ENCODE measurements around the gene PROSER2.
"Not testable (repeated sequence)": the region's sequence is repeated elsewhere in the genome, so short reads cannot be mapped to it uniquely, and the experiment has no call there.

The PROSER2 gene

DNA sequence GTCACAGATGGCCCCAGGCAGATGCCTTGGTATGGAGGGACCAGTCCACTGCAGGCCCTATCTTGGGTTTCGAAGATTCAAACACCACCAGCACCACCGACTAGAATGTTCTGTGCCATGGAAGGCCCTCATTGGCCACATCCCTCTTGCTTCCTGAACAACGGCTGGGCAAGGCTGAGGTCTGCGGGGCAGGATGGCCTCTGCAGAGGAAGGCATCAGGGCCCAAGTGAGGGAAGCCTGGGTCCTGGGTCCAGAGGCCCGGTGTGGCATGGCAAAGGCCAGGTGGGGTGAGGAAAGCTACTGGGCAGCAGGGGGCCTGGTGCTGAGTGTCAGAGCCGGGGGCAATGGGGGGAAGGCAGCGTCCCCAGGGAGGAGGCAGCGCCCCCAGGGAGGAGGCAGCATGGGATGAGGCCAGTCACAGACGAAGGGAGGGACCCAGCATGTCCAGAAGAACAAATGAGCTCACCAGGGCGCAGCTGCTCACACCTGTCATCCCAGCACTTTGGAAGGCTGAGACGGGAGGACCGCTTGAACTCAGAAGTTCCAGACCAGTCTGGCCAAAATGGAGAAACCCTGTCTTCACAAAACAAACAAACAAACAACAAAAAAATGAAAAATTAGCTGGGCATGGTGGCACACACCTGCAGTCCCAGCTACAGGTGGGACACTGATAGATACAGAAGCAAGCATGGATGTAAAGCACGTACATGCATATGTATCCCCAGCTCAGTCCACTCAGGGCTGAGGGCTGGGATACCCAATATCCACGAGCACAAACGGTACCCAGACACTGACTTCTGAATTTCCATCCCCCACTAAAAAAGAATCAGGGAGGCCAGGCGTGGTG is 64.4 kb downstream of the PROSER2 start:
- in situ Hi-C loops (cut with HindIII; ENCODE audit: low pct_unique_long_range_greater_than_20kb, low sequenced_read_pairs): no loop called here
- DNase-seq (ENCODE audit: low read depth in 1 of 2, low spot score in 1 of 2): no peak
- TF ChIP-seq JUND (IDR thresholded peaks at IDR 0.05; ENCODE audit: low read depth): no peak

DNA sequence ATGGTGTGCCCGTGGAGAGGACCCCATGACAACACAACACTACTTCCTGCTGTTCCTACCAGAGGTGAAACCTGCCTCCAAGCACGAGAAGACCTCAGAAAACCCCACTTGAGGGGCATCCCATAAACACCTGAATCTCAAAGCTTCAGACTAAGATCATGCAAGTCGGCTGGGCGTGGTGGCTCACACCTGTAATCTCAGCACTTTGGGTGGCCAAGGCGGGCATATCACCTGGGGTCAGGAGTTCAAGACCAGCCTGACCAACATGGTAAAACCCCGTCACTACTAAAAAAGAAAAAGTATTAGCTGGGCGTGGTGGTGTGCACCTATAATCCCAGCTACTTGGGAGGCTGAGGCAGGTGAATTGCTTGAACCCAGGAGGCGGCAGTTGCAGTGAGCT is 66.1 kb downstream of the PROSER2 start:
- in situ Hi-C loops (cut with HindIII; ENCODE audit: low pct_unique_long_range_greater_than_20kb, low sequenced_read_pairs); DNase-seq (ENCODE audit: low read depth in 1 of 2, low spot score in 1 of 2): not testable (repeated sequence)

DNA sequence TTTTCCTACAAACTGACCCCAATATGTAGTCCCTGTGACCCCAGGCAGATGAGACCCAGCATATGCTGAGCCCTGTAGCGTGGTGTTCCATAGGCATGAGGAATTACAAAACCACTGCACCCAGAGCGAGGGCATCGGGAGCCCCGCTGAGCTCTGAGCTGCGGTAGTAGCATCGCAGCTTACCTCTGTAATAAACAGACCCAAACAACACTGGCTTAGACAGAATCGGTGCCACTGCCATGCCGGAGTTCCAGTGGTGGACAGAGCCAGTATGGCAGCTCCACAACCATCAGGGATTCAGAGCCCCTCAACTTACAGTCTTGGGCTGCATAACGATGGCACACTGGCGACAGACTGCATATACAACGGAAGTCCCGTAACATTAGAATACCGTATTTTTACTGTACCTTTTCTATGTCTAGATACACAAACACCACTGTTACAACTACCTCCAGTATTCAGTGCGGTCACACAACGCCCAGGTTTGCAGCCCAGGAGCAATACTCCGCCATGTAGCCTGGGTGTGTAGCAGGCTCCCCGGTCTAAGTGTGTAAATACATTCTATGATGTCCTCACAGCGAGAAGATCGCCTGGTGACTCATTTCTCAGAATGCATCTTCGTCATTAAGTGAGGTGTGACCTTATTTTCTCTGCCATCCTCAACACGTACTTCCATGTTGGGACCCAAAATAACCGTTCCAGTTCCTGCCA is 68.8 kb downstream of the PROSER2 start:
- DNase-seq (ENCODE audit: low read depth in 1 of 2, low spot score in 1 of 2): no peak

DNA sequence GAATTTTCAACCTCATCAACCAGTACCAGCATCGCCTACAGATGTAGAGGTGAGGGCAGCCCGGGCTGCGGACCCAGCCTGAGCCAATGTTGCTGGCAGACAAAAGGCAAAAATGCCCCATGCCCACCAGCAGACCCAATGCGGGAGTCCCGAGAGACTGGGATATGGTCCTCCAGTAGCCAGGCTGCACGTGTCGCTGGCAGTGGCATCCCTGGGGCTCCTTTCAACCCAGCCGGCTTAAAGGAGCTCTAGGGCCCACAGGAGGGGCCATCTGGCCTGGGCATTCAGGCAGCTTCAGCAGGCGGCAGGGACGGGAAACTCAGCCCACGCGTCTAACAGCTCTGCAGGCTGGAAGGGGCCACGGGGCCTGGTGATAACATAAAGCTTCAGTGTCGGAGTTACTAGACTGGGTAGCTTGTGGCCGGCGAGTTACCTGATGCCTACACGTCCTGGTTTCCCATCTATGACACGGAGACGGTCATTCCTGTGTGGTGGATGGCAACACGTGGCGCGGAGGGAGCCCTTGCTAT is 70.7 kb downstream of the PROSER2 start:
- in situ Hi-C loops (cut with HindIII; ENCODE audit: low pct_unique_long_range_greater_than_20kb, low sequenced_read_pairs): no loop called here
- no peak for TF ChIP-seq JUND (IDR thresholded peaks at IDR 0.05; ENCODE audit: low read depth)

More for the DNA sequence above, 68.8 kb downstream of the PROSER2 start:
- no peak for TF ChIP-seq JUND (IDR thresholded peaks at IDR 0.05; ENCODE audit: low read depth)
- in situ Hi-C loops (cut with HindIII; ENCODE audit: low pct_unique_long_range_greater_than_20kb, low sequenced_read_pairs): no loop called here

DNA sequence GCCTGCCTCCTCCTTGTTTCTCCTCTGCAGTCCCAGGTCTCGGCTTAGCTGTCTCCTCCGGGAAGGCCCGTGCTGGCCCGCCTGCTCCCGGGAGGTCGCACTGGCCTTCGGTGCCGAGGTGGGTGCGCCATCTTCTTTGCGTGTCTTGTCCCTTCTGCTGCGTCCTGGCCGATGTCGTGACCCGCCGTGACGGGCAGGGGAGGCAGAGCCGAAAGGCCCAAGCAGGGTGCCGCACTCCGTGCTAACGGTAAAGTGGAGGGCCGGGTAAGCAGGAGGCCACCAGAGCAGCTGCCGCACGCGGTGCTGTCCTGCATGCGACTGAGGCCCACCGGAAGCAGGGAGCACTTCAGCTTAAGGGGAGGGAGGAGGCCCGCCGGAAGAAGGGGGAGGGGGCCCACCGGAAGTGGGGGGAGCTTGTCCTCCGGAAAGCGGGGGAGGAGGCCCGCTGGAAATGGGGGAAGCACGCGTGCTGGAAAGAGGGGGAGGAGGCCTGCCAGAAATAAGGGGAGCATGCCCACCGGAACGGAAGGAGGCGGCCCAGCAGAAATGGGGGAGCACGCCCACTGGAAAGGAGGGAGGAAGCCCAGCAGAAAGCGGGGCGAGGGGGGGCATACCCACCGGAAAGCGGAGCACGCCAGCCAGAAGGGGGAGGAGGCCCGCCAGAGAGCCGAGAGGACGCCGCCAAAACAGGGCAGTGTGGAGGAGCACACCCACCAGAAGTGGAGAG is 71.4 kb downstream of the PROSER2 start:
- DNase-seq (ENCODE audit: low read depth in 1 of 2, low spot score in 1 of 2): no peak
- no peak for TF ChIP-seq JUND (IDR thresholded peaks at IDR 0.05; ENCODE audit: low read depth)
- in situ Hi-C loops (cut with HindIII; ENCODE audit: low pct_unique_long_range_greater_than_20kb, low sequenced_read_pairs): no loop called here

More for the DNA sequence above, 70.7 kb downstream of the PROSER2 start:
- DNase-seq (ENCODE audit: low read depth in 1 of 2, low spot score in 1 of 2): no peak

DNA sequence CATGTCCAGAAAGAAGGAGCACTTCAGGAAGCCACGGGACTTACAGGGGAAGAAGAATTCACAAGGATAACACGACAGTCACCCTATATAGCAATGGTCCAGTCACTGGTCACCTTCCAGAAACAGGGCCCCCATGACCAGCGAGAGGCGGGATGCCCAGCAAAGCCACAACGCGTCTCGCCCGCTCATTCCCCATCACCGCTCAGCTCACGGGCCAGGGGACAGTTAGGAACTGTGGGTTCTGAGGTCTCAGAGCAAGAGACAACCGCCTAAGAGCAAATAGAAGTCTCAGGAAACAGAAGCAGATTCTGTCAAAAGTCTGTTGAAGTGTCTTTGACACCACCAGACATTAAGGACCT is 71.9 kb downstream of the PROSER2 start:
- no peak for TF ChIP-seq JUND (IDR thresholded peaks at IDR 0.05; ENCODE audit: low read depth)
- DNase-seq (ENCODE audit: low read depth in 1 of 2, low spot score in 1 of 2): no peak
- in situ Hi-C loops (cut with HindIII; ENCODE audit: low pct_unique_long_range_greater_than_20kb, low sequenced_read_pairs): no loop called here

DNA sequence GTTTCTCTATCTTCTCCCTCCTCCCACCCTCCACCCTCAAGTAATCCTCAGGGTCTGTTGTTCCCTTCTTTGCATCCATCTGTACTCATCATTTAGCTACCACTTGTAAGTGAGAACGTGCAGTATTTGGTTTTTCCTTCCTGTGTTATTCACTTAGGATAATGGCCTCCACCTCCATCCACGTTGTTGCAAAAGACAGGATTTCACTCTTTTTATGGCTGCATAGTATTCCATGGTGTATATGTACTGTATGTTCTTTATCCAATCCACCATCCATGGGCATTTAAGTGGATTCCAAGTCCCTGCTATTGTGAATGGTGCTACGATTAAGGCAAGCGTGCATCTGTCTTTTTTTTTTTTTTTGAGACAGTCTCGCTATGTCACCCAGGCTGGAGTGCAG is 72.4 kb downstream of the PROSER2 start:
- DNase-seq (ENCODE audit: low read depth in 1 of 2, low spot score in 1 of 2): no peak
- in situ Hi-C loops (cut with HindIII; ENCODE audit: low pct_unique_long_range_greater_than_20kb, low sequenced_read_pairs): no loop called here
- no peak for TF ChIP-seq JUND (IDR thresholded peaks at IDR 0.05; ENCODE audit: low read depth)

DNA sequence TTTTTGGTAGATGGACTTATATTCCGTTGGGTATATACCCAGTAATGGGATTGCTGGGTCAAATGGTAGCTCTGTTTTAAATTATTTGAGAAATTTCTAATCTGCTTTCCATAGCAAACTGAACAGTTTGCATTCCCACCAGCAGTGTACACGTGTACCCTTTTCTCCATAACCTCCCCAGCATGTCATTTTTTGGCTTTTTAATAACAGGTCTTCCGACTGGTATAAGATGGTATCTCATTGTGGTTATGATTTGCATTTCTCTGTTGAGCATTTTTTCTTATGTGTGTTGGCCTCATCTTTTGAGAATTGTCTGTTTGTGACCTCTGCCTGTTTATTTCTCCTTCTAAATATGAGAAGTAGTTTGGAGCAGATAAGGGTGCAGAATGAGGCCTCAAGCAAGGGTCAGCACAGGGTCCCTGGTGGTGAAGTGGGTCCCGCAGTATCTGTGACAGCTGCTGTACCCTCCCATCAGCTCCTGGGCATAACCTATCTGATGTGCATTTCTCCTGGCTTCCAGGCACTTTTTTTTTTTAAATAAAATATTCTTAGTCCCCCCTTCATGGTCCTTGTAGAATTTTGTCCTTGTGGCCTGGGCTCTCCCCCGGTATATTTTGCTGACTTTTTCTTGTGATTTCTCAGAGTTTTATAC is 73.5 kb downstream of the PROSER2 start:
- peak in 1 of 2 experiments; percentile 36 for DNase-seq (ENCODE audit: low read depth in 1 of 2, low spot score in 1 of 2)
- no peak for TF ChIP-seq JUND (IDR thresholded peaks at IDR 0.05; ENCODE audit: low read depth)
- in situ Hi-C loops (cut with HindIII; ENCODE audit: low pct_unique_long_range_greater_than_20kb, low sequenced_read_pairs): no loop called here

DNA sequence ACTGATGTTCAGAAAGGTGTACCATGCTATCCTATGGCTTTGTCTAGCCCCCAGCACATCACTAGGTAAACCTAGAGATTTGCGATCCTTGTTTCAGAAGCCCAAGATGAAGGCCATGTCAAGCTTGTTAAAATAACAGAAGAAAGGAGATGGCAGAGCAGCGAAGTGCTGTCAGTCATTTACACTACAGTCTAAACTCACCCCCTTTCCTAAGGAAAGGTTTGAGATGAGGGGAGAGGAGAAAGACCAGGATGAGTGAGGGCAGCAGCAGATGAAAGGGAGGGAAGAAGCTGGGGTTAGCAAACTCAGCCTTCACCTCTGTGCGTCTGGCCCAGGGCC is 74.8 kb downstream of the PROSER2 start:
- TF ChIP-seq JUND (IDR thresholded peaks at IDR 0.05; ENCODE audit: low read depth): no peak
- DNase-seq (ENCODE audit: low read depth in 1 of 2, low spot score in 1 of 2): no peak
- in situ Hi-C loops (cut with HindIII; ENCODE audit: low pct_unique_long_range_greater_than_20kb, low sequenced_read_pairs): no loop called here

DNA sequence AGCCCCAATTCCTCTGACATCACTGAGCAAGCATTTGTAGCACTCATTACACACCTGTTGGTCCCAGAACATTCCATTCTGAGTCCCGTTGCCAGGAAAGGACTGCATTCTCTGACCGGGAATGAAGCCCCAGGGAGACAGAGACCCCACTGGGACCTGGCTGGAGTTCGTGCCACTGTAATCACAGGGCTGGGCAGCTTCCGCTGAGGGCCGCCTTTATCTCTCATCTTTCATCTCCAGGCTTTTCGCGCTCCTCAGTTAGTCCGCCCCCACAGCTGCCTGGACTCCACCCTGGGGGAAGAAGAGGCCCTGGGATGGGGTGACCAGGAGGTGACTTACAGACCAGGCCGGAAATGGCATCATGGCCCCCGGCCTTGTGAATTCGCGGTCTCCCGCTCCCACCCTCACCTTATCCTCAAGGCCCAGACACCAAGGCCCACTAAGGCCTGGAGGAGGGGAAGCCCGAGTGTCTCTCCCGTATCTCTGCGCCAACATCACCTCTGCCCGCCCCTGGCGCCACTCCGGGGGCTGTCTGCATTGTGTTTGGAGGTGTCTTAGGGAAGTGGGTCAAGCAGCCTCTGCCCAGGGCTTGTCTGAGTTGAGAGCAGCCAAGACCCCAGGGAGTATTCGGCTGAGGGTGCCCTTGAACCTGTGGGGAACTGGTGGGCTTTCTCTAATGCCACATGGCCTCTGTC is 75.4 kb downstream of the PROSER2 start:
- in situ Hi-C loops (cut with HindIII; ENCODE audit: low pct_unique_long_range_greater_than_20kb, low sequenced_read_pairs): no loop called here
- TF ChIP-seq JUND (IDR thresholded peaks at IDR 0.05; ENCODE audit: low read depth): peak; percentile 61; the same call in 1 of the 2 replicates
- peak; percentile 91 to 93 for DNase-seq (ENCODE audit: low read depth in 1 of 2, low spot score in 1 of 2)

DNA sequence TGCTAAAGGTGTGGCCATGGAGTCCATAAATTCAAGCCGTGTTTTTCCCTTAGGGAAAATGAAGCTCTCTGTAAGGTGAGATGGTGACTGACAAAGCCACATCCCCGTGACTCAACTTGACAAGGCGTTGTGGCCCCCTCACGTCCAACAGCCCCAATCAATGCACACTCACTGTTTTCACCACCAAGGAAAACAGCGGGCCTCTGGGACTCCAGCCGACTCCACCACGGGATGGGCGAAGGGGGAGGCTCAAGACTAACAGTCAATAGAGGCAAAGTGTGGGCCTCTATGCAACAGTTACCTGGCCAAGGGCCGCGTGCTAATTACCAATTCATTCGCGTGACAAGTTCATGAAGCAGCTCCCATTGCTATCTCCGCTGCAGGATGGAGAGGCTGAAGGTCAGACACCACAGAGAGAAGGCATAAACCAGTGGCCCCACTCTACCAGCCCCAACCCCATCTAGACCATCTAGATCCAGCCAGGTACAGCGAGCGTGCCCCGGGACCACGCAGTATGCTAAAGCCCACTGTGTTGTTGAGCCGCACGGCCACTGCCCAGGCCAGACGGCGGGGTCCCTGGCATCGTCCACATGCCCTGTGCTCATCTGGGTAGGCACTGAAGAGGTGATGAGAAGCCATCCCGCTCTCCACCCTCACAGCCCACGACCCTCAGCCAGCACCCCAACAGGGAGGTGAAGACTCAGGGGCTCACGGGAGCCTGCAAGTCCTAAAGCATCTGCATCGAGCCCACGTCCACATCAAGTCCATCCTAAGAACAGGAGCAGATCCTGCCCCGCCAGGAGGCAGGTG is 76.1 kb downstream of the PROSER2 start:
- no peak for TF ChIP-seq JUND (IDR thresholded peaks at IDR 0.05; ENCODE audit: low read depth)
- in situ Hi-C loops (cut with HindIII; ENCODE audit: low pct_unique_long_range_greater_than_20kb, low sequenced_read_pairs): no loop called here
- no peak for DNase-seq (ENCODE audit: low read depth in 1 of 2, low spot score in 1 of 2)

Measured in T47D (cell line).